Mucosa of rectum (tissue), 2 donors: ENCODE measurements around the gene SETD5.

ENCODE experiments used
- H3K27ac ChIP-seq, 2 donors: one replicate each; pipeline ENCODE4 v1.7.0; 2013; ENCODE audit warnings: inconsistent platforms in 2 of 2, low read depth in 2 of 2, low read length in 2 of 2
- H3K27me3 ChIP-seq, 2 donors: one replicate each; pipeline ENCODE4 v1.7.0; 2013; ENCODE audit warnings: low read length in 2 of 2; ENCODE audit not compliant: control insufficient read depth in 2 of 2, insufficient read depth in 2 of 2
- H3K36me3 ChIP-seq, 2 donors: one replicate each; pipeline ENCODE4 v1.7.0; 2013; ENCODE audit warnings: low read length in 2 of 2; ENCODE audit not compliant: control insufficient read depth in 2 of 2, insufficient read depth in 2 of 2
- H3K4me1 ChIP-seq, 2 donors: one replicate each; pipeline ENCODE4 v1.7.0; 2013; ENCODE audit warnings: low read length in 2 of 2, mild to moderate bottlenecking in 1 of 2; ENCODE audit not compliant: control insufficient read depth in 2 of 2, insufficient read depth in 2 of 2
- H3K4me3 ChIP-seq, 2 donors: one replicate each; pipeline ENCODE4 v1.7.0; 2013; ENCODE audit warnings: low read length in 2 of 2
- H3K9ac ChIP-seq, 2 donors: one replicate each; pipeline ENCODE4 v1.7.0; 2013; ENCODE audit warnings: low read length in 2 of 2, low read depth in 1 of 2, mild to moderate bottlenecking in 1 of 2
- H3K9me3 ChIP-seq, 2 donors: one replicate each; pipeline ENCODE4 v1.7.0; 2013; ENCODE audit warnings: low read length in 2 of 2; ENCODE audit not compliant: control insufficient read depth in 2 of 2
- donor health status: healthy.
- donor health status: Normal muscosa, but diverticular disease.

Gene SETD5

GRCh38 chr3:9428411-9428810 is 31.0 kb downstream of the SETD5 start:
- Histone ChIP-seq H3K4me1 (peaks cover 6 to 9% of the 10 kb centered on the region in 2 donors), H3K9me3 (no peaks in the 10 kb centered on the region), H3K27me3 (no peaks in the 10 kb centered on the region), H3K36me3 (peaks cover 52 to 55% of the 10 kb centered on the region in 2 donors), H3K27ac (no peak overlapping the region), H3K9ac (no peak overlapping the region), H3K4me3 (no peak overlapping the region)

- Histone ChIP-seq H3K27me3 (no peaks in the 10 kb centered on the region), H3K9me3 (no peaks in the 10 kb centered on the region), H3K4me1 (no peaks in the 10 kb centered on the region), H3K9ac (no peak overlapping the region), H3K4me3 (no peak overlapping the region), H3K27ac (no peak overlapping the region), H3K36me3 (peaks cover 74 to 78% of the 10 kb centered on the region in 2 donors)
Observed at GRCh38 chr3:9430733-9431132, 33.3 kb downstream of the SETD5 start.

GRCh38 chr3:9433627-9434521 is 36.5 kb downstream of the SETD5 start:
- Histone ChIP-seq H3K9me3 (no peaks in the 10 kb centered on the region), H3K9ac (no peak overlapping the region), H3K36me3 (peaks cover 76 to 92% of the 10 kb centered on the region in 2 donors), H3K27me3 (no peaks in the 10 kb centered on the region), H3K4me1 (no peaks in the 10 kb centered on the region), H3K27ac (no peak overlapping the region), H3K4me3 (no peak overlapping the region)

- Histone ChIP-seq H3K4me1 (no peaks in the 10 kb centered on the region), H3K27ac (no peak overlapping the region), H3K36me3 (peaks cover 76 to 90% of the 10 kb centered on the region in 2 donors), H3K27me3 (no peaks in the 10 kb centered on the region), H3K4me3 (no peak overlapping the region), H3K9ac (no peak overlapping the region), H3K9me3 (no peaks in the 10 kb centered on the region)
Observed at GRCh38 chr3:9435316-9435715, 37.9 kb downstream of the SETD5 start.

- Histone ChIP-seq H3K4me1 (no peaks in the 10 kb centered on the region), H3K27me3 (no peaks in the 10 kb centered on the region), H3K9me3 (no peaks in the 10 kb centered on the region), H3K36me3 (peaks cover 85 to 89% of the 10 kb centered on the region in 2 donors), H3K9ac (no peak overlapping the region), H3K4me3 (no peak overlapping the region), H3K27ac (no peak overlapping the region)
Observed at GRCh38 chr3:9439331-9439730, 41.9 kb downstream of the SETD5 start.

- no peaks in the 10 kb centered on the region for H3K27me3 ChIP-seq
- H3K9me3 ChIP-seq, result no peaks in the 10 kb centered on the region
- peaks cover 73 to 83% of the 10 kb centered on the region in 2 donors for H3K36me3 ChIP-seq
- H3K4me1 ChIP-seq, result no peaks in the 10 kb centered on the region
- H3K9ac ChIP-seq, result no peak overlapping the region
- no peak overlapping the region for H3K4me3 ChIP-seq
- no peak overlapping the region for H3K27ac ChIP-seq
Observed at GRCh38 chr3:9441501-9442221, 44.2 kb downstream of the SETD5 start.

GRCh38 chr3:9448071-9448470 is 50.7 kb downstream of the SETD5 start:
- H3K4me1 ChIP-seq, result no peaks in the 10 kb centered on the region
- H3K9ac ChIP-seq, result no peak overlapping the region
- no peaks in the 10 kb centered on the region for H3K27me3 ChIP-seq
- peaks cover 68 to 78% of the 10 kb centered on the region in 2 donors for H3K36me3 ChIP-seq
- H3K27ac ChIP-seq, result no peak overlapping the region
- H3K9me3 ChIP-seq, result no peaks in the 10 kb centered on the region
- H3K4me3 ChIP-seq, result no peak overlapping the region

- Histone ChIP-seq H3K9me3 (no peaks in the 10 kb centered on the region), H3K27ac (no peak overlapping the region), H3K36me3 (peaks cover 67 to 78% of the 10 kb centered on the region in 2 donors), H3K9ac (no peak overlapping the region), H3K27me3 (no peaks in the 10 kb centered on the region), H3K4me3 (no peak overlapping the region), H3K4me1 (no peaks in the 10 kb centered on the region)
Observed at GRCh38 chr3:9448643-9449042, 51.2 kb downstream of the SETD5 start.

- Histone ChIP-seq H3K4me1 (no peaks in the 10 kb centered on the region), H3K36me3 (peaks cover 61 to 65% of the 10 kb centered on the region in 2 donors), H3K27me3 (no peaks in the 10 kb centered on the region), H3K4me3 (no peak overlapping the region), H3K9me3 (no peaks in the 10 kb centered on the region), H3K27ac (no peak overlapping the region), H3K9ac (no peak overlapping the region)
Observed at GRCh38 chr3:9450126-9450525, 52.7 kb downstream of the SETD5 start.

- Histone ChIP-seq H3K4me1 (no peaks in the 10 kb centered on the region), H3K27me3 (no peaks in the 10 kb centered on the region), H3K9ac (no peak overlapping the region), H3K36me3 (peaks cover 61 to 65% of the 10 kb centered on the region in 2 donors), H3K4me3 (no peak overlapping the region), H3K9me3 (no peaks in the 10 kb centered on the region), H3K27ac (no peak overlapping the region)
Observed at GRCh38 chr3:9450991-9451390, 53.6 kb downstream of the SETD5 start.
